ENCODE measurements around the gene PITX2.
"Not testable (repeated sequence)": the region's sequence is repeated elsewhere in the genome, so short reads cannot be mapped to it uniquely, and the experiment has no call there.

- TF ChIP-seq MAX (IDR thresholded peaks at IDR 0.05); HDAC2 (IDR thresholded peaks at IDR 0.05); CHD2 (IDR thresholded peaks at IDR 0.05; ENCODE audit: low read length, partially characterized antibody); CTCF (IDR thresholded peaks at IDR 0.05); POLR2A (IDR thresholded peaks at IDR 0.05; ENCODE audit: low read length); EP300 (IDR thresholded peaks at IDR 0.05); PBX3 (IDR thresholded peaks at IDR 0.05): not testable (repeated sequence)
These were observed 46.2 kb downstream of the PITX2 start for GRCh38 chr4:110576696-110577095.

Measured in A549 (cell line).